Measurements from ENCODE around the gene SCAPER.
"Not testable (repeated sequence)": the region's sequence is repeated elsewhere in the genome, so short reads cannot be mapped to it uniquely, and the experiment has no call there.

Gene SCAPER

DNA sequence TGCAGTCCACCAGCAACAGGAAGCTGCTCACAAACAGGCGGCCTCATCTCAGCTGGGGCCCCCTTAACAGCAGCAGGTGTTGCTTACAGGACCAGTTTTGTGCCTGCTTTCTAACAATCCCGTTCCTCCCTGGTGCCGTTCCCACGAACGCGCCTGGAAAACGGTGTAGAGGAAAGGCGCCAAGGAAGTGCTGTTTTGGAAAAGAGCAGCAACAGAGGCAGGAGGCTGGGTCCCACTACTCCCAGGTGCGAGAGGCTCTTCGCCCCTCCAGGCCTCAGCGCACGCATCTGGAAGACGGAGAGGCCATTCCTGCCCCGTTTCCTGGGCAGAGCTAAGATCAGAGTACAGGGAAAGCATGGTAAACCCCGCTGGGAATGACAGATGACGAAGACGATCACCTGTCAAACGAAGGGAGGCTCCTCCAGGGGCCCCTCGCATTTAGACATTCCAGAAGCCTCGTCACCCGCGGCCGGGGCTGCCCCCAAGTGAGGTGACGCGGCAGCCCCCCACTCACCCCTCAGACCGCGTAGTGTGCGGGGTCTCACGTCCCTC lies 603 bp downstream of the SCAPER start:
- DNase-seq (ENCODE audit: low read depth) = no peak

DNA sequence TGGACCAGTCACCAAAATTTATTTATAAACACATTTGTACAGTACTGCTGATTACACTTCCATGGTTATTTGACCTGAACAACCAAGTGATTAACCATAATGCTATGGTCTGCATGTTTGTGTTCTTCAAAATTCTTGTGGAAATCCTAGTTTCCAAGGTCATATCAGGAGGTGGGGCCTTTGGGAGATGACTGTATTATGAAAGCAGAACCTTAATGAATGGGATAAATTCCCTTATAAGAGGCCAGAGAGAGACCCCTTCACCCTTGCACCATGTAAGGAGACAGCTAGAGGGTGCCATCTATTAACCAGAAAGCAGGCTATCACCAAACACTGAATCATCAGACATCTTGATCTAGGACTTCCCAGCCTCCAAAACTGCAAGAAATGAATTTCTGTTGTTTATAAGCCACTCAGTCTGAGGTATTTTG lies 1.9 kb downstream of the SCAPER start:
- peak; percentile 15 for DNase-seq (ENCODE audit: low read depth)

DNA sequence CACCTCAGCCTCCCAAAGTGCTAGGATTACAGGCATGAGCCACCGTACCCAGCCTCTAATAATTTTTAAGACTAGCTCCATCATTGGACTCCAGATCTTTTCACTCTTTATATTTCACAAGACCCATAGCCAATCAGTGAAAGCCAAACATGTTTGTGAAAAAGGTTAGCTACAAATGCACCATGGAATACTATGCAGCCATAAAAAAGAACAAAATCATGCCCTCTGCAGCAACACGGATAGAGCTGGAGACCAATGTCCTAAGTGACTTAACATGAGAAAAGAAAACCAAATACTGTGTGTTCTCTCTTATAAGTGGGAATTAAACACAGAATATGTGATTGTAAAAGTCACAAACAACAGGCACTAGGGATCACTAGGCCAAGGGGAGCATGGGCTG lies 3.2 kb downstream of the SCAPER start:
- no peak for DNase-seq (ENCODE audit: low read depth)

DNA sequence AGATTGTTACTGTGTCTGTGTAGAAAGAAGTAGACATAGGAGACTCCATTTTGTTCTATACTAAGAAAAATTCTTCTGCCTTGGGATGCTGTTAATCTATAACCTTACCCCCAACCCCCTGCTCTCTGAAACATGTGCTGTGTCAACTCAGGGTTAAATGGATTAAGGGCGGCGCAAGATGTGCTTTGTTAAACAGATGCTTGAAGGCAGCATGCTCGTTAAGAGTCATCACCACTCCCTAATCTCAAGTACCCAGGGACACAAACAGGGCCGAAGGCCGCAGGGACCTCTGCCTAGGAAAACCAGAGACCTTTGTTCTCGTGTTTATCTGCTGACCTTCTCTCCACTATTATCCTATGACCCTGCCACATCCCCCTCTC lies 5.2 kb downstream of the SCAPER start:
- not testable (repeated sequence) for DNase-seq (ENCODE audit: low read depth)

DNA sequence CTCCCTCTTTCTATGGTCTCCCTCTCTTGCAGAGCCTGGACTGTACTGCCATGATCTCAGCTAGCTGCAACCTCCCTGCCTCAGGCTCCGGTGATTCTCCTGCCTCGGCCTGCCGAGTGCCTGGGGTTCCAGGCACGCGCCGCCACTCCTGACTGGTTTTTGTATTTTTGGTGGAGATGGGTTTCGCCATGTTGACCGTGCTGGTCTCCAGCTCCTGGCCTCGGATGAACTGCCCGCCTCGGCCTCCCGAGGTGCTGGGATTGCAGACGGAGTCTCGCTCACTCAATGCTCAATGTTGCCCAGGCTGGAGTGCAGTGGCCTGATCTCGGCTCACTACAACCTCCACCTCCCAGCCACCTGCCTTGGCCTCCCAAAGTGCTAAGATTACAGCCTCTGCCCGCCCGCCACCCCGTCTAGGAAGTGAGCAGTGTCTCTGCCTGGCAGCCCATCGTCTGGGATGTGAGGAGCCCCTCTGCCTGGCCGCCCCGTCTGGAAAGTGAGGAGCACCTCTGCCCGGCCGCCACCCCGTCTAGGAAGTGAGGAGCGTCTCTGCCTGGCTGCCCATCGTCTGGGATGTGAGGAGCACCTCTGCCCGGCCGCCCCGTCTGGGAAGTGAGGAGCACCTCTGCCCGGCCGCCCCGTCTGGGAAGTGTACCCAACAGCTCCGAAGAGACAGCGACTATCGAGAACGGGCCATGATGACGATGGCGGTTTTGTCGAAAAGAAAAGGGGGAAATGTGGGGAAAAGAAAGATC lies 5.8 kb downstream of the SCAPER start:
- DNase-seq (ENCODE audit: low read depth) = not testable (repeated sequence)

DNA sequence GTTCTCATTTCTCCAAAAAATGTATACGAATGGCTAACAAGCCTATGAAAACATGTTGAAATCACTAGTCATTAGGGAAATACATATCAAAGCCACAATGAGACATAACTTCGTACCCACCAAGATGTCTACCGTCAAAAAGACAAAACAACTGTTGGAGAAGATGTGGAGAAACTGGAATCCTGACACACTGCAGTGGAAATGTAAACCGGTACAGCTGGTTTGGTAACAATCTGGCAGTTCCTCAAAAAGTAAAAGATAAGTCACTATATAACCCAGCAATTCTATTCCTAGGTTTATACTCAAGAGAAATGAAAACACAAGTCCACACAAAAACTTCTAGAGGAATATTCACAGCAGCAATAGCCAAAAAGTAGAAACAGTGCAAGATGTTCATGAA lies 7.0 kb downstream of the SCAPER start:
- DNase-seq (ENCODE audit: low read depth) = no peak

DNA sequence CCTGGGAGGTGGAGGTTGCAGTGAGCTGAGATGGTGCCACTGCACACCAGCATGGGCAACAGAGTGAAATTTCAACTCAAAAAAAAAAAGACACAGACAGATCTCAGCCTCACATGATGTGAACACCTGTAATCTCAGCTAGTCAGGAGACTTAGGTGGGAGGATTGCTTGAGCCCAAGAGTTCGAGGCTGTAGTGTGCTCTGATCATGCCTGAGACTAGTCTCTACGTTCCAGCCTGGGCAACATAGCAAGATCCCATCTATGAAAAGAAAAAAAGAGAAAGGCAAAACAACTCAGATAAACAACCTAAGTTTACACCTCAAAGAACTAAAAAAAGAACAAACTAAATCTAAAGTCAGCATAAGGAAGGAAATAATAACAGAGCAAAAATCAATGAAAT lies 11.0 kb downstream of the SCAPER start:
- DNase-seq (ENCODE audit: low read depth) = no peak

DNA sequence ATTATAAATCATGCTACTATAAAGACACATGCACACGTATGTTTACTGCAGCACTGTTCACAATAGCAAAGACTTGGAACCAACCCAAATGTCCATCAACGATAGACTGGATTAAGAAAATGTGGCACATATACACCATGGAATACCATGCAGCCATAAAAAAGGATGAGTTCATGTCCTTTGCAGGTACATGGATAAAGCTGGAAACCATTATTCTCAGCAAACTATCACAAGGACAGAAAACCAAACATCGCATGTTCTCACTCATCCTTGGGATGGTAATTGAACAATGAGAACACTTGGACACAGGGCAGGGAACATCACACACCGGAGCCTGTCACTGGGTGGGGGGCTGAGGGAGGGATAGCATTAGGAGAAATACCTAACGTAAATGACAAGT lies 12.3 kb downstream of the SCAPER start:
- DNase-seq (ENCODE audit: low read depth) = not testable (repeated sequence)

DNA sequence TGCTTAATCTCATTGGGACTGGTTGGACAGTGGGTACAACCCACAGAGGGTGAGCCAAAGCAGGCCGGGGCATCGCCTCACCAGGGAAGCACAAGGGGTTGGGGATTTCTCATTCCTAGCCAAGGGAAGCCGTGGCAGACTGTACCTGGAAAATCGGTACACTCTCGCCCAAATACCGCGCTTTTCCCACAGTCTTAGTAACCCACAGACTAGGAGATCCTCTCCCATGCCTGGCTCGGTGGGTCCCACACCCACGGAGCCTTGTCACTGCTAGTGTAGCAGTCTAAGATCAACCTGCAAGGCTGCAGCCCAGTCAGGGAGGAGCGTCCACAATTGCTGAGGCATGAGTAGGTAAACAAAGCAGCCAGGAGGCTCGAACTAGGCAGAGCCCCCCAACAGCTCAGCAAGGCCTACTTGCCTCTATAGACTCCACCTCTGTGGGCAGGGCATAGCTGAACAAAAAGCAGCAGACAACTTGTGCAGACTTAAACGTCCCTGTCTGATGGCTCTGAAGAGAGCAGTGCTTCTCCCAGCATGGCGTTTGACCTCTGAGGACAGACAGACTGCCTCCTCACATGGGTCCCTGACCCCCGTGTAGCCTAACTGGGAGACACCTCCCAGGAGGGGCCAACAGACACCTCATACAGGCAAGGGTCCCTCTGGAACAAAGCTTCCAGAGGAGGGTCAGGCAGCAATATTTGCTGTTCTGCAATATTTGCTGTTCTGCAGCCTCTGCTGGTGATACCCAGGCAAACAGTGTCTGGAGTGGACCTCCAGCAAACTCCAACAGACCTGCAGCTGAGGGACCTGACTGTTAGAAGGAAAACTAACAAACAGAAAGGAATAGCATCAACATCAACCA lies 17.6 kb downstream of the SCAPER start:
- not testable (repeated sequence) for DNase-seq (ENCODE audit: low read depth)

DNA sequence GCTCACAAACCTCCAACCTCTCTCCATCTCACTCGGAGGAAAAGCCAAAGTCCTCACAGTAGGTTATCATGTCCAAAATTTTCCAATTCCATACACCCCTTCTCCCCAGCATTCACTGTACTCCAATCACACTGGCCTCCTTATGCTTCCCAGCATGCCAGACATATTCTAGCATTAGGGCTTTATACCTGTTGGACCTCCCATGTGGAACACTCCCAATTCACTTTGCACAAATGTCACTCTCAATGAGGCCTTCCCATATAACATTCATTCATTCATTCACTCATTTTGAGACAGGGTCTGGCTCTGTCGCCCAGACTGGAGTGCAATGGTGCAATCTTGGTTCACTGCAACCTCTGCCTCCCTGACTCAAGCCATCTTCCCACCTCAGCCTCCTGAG lies 19.9 kb downstream of the SCAPER start:
- no peak for DNase-seq (ENCODE audit: low read depth)

DNA sequence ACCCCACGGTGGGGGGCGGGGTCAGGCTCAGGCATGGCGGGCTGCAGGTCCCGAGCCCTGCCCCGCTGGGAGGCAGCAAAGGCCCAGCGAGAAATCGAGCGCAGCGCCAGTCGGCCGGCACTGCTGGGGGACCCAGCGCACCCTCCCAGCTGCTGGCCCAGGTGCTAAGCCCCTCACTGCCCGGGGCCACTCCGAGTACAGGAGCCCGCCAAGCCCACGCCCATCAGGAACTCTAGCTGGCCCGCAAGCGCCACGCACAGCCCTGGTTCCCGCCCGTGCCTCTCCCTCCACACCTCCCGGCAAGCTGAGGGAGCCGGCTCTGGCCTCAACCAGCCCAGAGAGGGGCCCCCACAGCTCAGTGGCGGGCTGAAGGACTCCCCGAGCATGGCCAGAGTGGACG lies 29.2 kb downstream of the SCAPER start:
- DNase-seq (ENCODE audit: low read depth) = no peak

DNA sequence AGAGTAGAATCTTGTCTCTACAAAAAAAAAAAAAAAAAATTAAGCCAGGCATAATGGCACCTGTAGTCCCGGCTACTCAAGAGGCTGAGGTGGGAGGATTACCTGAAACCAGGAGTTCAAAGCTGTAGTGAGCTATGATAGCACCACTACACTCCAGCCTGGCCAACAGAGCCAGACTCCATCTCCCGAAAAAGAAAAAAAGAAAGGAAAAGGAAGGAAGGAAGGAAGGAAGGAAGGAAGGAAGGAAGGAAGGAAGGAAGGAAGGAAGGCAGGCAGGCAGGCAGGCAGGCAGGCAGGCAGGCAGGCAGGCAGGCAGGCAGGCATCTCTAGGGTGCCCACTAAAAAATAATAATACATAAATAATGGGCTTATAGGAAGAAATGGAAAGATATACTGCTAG lies 32.1 kb downstream of the SCAPER start:
- not testable (repeated sequence) for DNase-seq (ENCODE audit: low read depth)

DNA sequence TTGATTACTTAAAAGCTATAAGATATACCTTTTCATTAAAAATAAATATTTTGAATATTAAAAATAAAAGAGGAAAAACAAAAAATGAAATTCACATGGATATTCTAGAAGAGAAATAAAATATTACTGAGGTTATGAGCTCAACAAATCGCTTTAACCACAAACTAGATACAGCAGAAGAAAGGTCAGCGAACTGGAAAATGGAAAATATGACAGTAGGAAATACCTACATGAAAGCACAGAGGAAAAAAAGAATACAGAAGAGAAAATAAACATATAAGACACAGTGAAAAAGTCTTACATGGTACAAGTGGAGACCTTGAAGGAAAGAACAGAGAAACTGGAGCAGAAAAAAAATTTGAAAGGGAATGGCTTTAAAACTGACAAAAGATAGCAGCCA lies 33.2 kb downstream of the SCAPER start:
- no peak for DNase-seq (ENCODE audit: low read depth)

DNA sequence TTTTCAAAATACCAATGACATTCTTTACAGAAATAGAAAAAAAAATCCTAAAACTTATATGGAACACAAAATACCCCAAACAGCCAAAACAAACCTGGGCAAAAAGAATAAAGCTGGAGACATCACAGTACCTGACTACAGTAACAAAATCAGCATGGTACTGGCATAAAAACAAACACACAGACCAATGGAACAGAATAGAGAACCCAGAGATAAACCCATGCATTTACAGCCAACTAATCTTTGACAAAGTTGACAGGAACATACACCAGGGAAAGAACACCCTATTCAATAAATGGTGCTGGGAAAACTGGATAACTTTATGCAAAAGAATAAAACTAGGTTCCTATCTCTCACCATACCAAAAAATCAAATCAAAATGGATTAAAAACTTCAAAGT lies 36.4 kb downstream of the SCAPER start:
- no peak for DNase-seq (ENCODE audit: low read depth)

DNA sequence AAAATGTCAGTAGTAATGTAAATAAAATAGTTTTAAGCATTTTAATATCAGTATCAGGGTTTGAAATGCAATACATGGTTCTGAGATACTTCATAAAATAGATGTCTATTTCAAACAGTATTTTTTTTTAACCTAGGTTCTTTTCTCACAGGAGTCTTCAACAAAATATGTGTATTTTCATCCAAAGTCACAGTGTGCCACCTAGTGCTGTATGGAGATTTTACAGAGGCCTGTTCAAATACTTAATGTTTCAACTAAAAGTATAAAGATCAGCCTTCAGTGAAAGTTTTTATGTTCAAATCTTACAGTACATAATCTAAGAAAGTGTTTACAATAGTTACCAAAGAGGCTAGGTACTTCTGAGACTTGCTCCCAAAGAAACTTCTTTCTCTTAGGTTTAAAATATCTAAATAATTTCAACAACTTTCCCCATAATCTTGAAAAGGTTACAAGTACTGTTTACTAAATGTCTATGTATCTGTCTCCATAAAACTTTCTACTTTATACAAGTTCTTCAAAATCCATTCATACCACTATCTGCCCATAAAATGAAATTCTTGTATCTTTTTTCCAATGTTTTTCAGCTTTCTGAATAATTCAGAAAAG lies 38.3 kb downstream of the SCAPER start:
- DNase-seq (ENCODE audit: low read depth) = peak; percentile 14

DNA sequence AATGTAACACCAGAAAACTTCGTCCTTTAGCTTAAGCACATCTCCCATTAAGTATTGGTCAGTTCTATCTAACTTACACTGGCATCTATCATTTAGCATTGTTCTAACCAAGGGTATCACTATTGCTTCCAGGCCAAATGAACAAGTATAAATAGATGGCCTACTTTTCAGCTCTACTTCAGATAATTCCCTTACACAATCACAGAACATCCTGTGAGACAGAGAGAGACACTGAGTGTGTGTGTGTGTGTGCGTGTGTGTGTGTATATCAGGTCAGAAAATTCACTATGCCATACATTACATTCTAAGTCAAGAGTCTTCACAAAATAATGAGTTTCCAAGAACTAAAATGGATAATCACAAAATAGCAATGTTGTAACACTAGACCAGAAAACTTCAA lies 39.1 kb downstream of the SCAPER start:
- DNase-seq (ENCODE audit: low read depth) = peak; percentile 18

DNA sequence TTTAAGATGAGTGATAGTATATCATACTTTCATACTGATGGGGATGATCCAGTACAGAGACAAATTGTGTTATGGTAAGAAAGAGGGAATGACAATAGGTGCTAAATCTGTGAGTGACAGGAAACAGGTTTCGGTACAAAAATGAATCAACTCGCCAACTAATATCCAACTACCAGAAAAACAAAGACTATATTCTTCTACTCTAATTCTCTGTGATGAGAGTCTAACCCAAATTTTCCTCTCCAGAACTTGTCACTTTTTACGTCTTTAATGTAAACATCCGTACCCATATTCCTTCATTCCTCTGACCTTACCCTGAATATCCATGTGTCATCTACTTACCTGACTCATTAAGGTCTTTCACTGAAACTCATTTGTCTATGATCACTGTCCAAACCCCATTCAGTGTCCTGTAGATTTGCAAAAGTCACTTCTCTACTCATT lies 39.6 kb downstream of the SCAPER start:
- peak; percentile 0 for DNase-seq (ENCODE audit: low read depth)

DNA sequence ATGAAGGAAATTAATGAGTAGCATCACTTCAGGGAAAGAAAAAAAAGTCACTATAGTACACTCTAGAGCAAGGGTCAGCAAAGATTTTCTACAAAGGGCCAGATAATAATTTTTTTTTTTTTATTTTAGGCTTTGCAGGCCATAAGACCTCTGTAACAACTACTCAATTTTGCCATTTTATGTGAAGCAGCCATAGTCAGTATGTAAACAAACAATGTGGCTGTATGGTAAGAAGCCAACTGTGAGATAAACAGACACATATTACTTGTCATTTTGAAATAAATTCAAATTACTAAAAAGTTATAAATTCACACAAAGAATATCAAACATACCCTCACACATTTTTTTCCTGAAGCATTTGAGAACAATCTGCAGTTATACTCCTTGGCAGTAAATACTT lies 40.6 kb downstream of the SCAPER start:
- no peak for DNase-seq (ENCODE audit: low read depth)

DNA sequence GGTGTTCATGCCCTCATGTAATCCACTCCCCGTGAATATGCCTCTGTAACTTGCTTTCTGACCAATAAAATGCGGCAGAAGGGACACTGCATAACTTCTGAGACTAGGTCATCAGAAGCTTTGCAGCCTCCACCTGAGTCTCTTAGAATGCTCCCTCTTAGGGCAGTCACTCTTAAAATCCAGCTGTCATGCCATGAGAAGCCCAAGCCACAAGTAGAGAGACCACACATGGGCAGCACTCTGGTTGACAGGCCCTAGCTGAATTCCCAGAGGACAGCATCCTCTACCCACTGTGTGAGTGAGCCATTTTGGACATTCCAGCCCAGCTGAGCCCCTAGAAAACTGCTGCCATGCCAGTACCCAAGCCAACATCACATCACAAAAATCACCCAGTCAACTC lies 41.4 kb downstream of the SCAPER start:
- no peak for DNase-seq (ENCODE audit: low read depth)

DNA sequence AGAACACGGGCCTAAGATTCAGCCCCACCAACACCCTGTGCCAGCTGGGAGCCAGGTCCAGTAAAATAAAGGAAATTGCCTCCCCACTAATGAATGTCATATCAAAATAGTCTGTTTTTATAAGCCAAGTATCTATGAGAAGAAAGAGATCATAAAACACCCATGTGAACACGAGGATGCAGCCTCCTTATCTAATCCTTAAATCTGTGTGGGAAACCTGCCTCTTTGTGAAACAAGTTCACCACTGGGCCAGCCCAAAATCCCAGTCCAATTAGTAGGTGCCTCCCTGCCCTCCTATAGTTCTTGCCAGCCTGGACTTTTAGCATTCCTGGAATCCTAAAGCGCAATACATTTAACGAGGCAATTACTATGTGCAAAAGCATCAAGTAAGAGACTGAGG lies 42.0 kb downstream of the SCAPER start:
- no peak for DNase-seq (ENCODE audit: low read depth)

DNA sequence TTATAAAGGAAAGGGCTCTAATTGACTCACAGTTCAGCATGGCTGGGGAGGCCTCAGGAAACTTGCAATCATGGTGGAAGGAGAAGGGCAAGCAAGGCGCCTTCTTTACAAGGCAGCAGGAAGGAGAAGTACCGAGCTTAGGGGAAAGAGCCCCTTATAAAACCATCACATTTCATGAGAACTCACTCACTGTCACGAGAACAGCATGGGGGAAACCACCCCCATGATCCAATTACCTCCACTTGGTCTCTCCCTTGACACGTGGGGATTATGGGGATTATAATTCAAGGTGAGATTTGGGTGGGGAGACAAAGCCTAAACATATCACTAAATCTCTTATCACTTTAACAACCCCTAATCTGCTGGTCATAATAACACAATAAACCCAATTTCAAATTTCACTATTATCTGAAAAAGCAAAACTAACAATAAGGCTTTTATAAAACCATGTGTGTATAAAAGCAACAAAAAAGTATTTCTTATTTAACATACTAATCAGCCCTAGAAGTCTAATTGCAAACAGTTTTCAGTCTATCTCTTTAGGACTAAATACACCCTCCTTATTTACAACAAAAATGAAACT lies 43.2 kb downstream of the SCAPER start:
- DNase-seq (ENCODE audit: low read depth) = no peak

DNA sequence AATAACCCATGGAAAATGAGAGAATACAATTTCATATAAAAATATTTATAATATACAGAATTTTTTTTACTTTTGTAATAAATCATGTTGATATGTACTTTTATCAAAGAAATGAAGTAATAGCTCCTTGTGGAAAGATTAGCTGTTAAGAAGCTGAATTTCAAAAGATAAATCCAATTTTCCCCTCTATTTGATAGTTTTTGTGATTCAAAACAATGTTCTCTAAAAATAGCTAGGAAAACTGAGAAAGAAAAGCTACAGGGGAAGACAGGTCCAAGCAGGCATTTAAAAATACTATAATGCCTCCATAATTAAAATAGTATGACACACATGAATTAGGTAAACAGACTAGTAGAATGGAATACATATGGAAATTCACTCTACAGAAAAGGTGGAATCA lies 44.9 kb downstream of the SCAPER start:
- DNase-seq (ENCODE audit: low read depth) = no peak
